ENCODE measurements around the gene PAX3. TPM values are rescaled to one million over a fixed set of nuclear protein-coding genes. Genes with fewer than 3 reads are reported as not detected.
"Not testable (repeated sequence)": the region's sequence is repeated elsewhere in the genome, so short reads cannot be mapped to it uniquely, and the experiment has no call there.

Gene PAX3
- total RNA-seq, 2 donors from 2014 or later, result not detected

DNA sequence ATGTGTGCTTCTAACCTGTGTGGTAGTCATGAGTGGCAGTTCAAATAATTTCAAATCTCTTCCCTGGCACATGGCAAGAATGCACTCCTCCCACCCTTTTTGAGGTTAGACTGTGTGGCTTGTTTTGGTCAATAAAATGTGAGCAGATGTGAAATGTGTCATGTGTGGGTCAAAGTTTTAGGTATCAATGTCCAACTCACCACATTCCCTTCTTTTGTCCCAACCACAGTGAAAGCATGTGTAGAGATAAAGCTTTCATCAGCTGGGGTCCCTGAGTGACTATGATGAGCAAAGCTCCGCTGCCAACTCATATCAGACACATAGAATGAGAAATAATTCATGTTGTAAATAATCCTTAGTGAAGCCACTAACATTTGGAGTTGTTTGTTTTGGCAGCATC lies 118.2 kb downstream of the PAX3 start:
- ATAC-seq, result no peak
- DNase-seq, result no peak
- intact Hi-C loops (cut with DNase I, micrococcal nuclease), result no loop called here

DNA sequence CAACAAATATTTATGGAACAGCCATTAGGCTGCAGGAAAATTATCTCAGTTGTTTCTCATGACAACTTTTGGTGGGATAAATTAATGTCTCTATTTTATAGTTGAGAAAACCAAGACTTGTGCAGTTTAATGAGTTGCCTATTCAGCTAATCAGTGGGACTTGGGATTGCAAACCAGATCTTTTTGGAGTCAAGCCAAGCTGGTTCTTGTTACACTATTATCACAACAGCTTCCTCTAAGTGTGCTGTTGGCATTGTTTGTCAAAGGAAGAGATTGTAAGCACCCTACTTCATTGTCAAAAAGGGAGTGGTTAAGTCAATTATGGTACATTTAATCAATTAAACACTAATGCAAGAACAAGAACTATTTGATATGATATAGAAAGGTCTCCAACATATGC lies 119.2 kb downstream of the PAX3 start:
- no peak for DNase-seq
- intact Hi-C loops (cut with DNase I, micrococcal nuclease), result no loop called here
- ATAC-seq, result no peak

DNA sequence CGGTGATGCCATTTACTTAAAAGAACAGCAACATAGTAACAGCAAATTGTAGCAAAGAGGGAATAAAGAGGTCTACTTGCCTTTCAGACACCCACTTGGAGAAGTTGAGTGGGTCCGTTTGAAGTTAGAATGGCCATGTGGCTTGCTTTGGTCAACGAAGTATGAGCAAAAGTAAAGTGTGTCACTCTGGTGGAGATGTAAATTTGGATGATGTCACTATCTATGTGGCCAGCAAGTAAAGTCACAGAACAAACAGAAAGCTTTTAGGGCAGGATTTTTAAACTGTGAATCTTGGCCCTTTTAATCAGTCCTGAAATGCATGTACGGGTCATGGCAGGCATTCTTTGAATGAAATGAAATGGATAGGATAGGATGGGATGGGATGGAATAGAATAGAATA lies 120.3 kb downstream of the PAX3 start:
- ATAC-seq, result no peak
- intact Hi-C loops (cut with DNase I, micrococcal nuclease), result no loop called here

DNA sequence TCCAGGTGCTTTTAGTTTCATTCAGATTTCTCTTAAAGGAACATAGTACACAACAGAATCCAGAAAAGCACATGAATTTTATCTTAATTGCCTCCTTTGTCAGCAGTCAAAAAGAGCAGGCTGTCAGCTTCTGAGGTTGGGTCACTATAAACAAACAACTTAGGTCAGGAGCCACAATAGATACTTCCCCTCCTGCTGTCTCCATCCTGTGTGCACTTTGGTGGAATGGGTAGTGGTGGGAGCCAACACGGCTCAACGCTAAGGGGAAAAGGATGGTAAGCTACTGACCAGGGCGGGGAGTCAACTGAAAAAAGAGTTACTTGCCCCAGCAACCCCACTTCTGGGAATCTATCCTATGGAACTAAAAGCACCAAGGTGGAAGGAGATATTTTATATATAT lies 121.9 kb downstream of the PAX3 start:
- ATAC-seq, result no peak
- DNase-seq, result no peak
- intact Hi-C loops (cut with DNase I, micrococcal nuclease), result no loop called here

More for the DNA sequence above, 120.3 kb downstream of the PAX3 start:
- no peak for DNase-seq

DNA sequence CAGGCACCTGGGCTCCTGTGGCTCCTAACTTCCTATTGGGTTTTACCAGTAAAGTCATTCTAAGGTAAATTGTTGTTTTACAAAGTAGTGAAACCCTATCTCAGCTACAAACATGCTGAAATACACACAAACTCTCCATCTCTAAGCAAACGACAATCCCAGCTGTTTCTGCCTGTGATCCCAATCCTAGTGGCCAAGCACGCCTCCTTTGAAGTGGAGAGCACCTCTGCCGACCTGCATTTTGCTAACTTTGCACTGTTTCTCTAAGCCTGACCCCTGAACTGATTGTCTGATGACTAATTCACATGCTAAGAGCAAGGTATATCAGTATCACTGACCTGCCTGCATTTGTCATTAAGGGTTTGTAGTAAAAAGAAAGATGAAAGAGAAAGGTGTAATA lies 124.3 kb downstream of the PAX3 start:
- DNase-seq (no peak), ATAC-seq (no peak)
- intact Hi-C loops (cut with DNase I, micrococcal nuclease), result no loop called here

DNA sequence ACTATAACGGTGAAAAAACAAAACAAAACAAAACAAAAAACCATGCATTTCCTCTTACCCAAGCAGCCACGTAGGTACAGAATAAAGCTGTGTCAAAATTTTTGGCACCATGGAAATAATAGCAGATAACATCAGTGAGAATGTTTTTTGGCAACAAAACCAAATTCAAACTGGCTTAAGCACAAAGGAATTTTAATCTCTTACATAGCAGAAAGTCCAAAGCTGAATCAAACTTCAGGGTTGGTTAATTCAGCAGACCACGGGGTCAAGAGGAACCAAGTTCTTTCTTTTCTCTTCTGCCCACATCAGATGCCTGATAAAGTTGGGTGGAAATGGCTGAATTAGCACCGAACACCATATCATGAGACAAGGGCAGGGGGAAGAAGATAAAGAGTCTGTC lies 129.5 kb downstream of the PAX3 start:
- intact Hi-C loops (cut with DNase I, micrococcal nuclease), result no loop called here
- DNase-seq (no peak), ATAC-seq (no peak)

DNA sequence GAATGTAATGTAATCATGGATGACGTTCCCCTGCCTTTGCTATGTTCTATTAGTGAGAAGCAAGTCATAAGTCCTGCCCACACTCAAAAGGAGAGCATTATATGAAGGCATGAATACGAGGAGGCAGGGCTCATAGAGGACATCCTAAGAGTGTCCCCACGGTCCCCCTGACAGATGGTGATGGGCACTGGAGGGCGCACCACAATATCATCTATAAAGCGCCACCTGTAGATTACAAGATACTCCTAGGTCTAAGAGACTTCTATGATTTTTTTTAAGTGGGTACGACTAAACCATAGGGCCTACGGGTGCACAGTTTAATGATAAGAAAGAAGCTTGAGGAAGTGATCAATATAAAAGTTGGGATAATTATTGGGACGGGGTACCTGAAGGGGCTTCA lies 131.0 kb downstream of the PAX3 start:
- ATAC-seq, result no peak
- intact Hi-C loops (cut with DNase I, micrococcal nuclease), result no loop called here
- DNase-seq, result no peak

DNA sequence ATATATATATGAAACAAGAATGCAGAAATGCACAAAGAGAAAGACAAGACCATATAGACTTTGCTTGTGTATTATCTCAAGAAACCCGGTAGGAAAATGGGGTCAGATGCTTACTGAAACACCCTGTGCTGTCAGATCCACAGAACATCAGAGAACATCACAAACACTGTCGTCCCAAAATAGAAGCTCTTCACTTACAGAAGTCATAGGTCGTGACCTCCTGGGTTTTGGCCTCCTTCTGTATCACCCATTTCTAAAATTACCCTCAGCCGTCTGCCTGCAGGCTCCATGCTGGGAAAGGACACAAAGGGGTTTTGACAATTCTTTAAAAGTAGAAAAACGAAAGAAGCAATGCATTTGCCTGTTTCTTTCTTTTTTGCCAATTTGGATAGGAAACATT lies 137.9 kb downstream of the PAX3 start:
- intact Hi-C loops (cut with DNase I, micrococcal nuclease), result no loop called here
- DNase-seq (no peak), ATAC-seq (no peak)

DNA sequence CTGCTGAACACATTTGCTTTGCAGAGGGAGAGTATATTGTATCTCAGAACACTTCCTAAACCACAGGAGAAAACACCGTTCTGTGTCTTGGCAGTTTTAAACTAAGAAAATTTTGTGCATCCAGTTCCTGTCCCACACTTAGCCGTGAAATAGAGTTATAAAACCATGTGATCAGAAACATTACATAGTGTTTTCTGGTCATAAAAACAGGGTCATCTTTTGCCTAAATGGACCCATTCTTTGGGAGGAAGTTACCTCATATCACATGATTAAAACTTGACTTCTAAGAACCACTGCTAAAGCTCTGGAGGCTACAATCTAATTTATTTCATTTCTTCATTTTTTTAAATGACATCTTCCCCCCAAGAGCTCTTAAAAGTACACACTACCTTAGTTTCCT lies 138.7 kb downstream of the PAX3 start:
- DNase-seq, result no peak
- intact Hi-C loops (cut with DNase I, micrococcal nuclease), result no loop called here
- no peak for ATAC-seq

DNA sequence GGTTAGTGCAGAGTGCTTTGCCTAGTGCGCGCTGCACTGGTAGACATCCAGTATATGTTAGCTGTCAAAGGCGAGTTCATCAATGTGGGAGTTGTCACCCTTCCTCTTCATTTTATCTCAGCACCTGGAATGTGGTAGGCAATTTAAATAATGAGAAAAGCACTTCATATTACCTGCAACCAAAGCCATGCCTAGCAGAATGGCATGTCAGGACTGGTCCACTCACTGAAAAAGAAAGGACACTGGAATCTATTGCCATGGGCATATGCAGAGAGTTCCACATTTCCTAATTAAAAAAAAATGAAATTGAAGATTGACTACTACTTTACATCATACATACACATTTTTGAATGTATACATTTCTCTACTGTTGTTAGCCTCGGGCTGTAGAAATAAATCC lies 139.6 kb downstream of the PAX3 start:
- ATAC-seq (no peak), DNase-seq (no peak)
- intact Hi-C loops (cut with DNase I, micrococcal nuclease), result no loop called here

DNA sequence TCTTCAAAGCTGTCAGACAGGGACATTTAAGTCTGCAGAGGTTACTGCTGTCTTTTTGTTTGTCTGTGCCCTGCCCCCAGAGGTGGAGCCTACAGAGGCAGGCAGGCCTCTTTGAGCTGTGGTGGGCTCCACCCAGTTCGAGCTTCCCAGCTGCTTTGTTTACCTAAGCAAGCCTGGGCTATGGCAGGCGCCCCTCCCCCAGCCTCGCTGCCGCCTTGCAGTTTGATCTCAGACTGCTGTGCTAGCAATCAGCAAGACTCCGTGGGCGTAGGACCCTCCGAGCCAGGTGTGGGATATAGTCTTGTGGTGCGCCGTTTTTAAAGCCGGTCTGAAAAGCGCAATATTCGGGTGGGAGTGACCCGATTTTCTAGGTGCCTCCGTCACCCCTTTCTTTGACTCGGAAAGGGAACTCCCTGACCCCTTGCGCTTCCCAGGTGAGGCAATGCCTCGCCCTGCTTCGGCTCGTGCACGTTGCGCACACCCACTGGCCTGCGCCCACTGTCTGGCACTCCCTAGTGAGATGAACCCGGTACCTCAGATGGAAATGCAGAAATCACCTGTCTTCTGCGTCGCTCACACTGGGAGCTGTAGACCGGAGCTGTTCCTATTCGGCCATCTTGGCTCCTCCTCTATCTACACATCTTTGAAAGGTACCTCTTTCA lies 143.7 kb downstream of the PAX3 start:
- DNase-seq, result peak in 1 of 2 donors; percentile 17
- ATAC-seq; intact Hi-C loops (cut with DNase I, micrococcal nuclease): not testable (repeated sequence)

Other genes with a start within 250 kb of the PAX3 start
- 10 to 100 TPM; 74.9 to 75.9 TPM for gene SGPP2, start 125.5 kb upstream of the PAX3 start, total RNA-seq

All from left colon (tissue), 2 donors.